Pancreas (tissue), 10 donors: ENCODE measurements around the gene NOTCH3. TPM values are rescaled to one million over a fixed set of nuclear protein-coding genes. Genes with fewer than 3 reads are reported as not detected.

Source experiments
- ATAC-seq, 4 donors: fragments of 200-7000 bp; cut with Tn5 transposase; one replicate each; pipeline versions ENCODE4 v1.8.0 to v1.9.1; 2020; ENCODE audit warnings: mild to moderate bottlenecking in 4 of 4, moderate library complexity in 4 of 4
- DNase-seq, 6 donors: peaks; one replicate each; pipeline ENCODE4 v3.0.0-alpha.2; 2020
- FAIRE-seq: peaks from 2 replicates; lab custom pipeline; 2012; peaks lifted over from hg19 to GRCh38; lab: Jason Lieb, UNC
- H3K27ac ChIP-seq, 4 donors: fragments of 200-600 bp; sonication (generic); 1 replicate in 3 of 4; 2 replicates in 1 of 4; pipeline versions ENCODE4 v1.5.0 to v1.8.0; 2020
- H3K27me3 ChIP-seq, 4 donors: fragments of 200-600 bp; one replicate each; pipeline ENCODE4 v1.8.0; 2021
- H3K36me3 ChIP-seq, 3 donors: fragments of 200-600 bp; sonication (generic) in 1 of 3; one replicate each; pipeline versions ENCODE4 v1.5.0 to v1.8.0; 2020 to 2021
- H3K4me1 ChIP-seq, 3 donors: fragments of 200-600 bp; one replicate each; pipeline ENCODE4 v1.8.0; 2021
- H3K4me3 ChIP-seq, 4 donors: fragments of 200-600 bp; sonication (generic) in 2 of 4; one replicate each; pipeline versions ENCODE4 v1.5.0 to v1.8.0; 2020 to 2021
- H3K9me3 ChIP-seq, 4 donors: fragments of 200-600 bp; one replicate each; pipeline ENCODE4 v1.8.0; 2021
- WGBS, 2 donors: extraction: QIAGEN DNeasy Blood & Tissue Kit; methylation state at CpG; one replicate each; pipeline ENCODE4 v1.1.7; 2013; 5-methylcytosine and 5-hydroxymethylcytosine counted together
- intact Hi-C, 3 donors: fragments of 100-400 bp; cut with DNase I; formaldehyde crosslinking; loops; one replicate each; pipeline versions ENCODE4 v1.11.1 to v1.14.2; 2022
- polyA plus RNA-seq, 2 donors: library from polyadenylated mRNA; stranded (reverse); fragments of 200-250 nt; gene quantifications; one replicate each; pipeline ENCODE4 v1.2.3, GENCODE V29; 2013
- total RNA-seq, 6 donors: library from RNA; stranded (reverse); fragmentation: NEBNext Ultra II Directional in 4 of 6; extraction: Animal tissue kit (Norgen Biotek cat#: 25700) in 4 of 6; gene quantifications; one replicate each; pipeline versions ENCODE4 v1.2.1 to v1.2.4, GENCODE V29; 2021 to 2023
- TF ChIP-seq, protein P1 (sequence below), 4 donors: fragments of 200-600 bp; sonication (generic) in 3 of 4; IDR thresholded peaks; one replicate each; pipeline versions ENCODE4 v1.5.0 to v1.8.0; 2021; ENCODE audit warnings: antibody characterized with exemption in 4 of 4
- donor health status: healthy with polysubstance abuse.
- donor health status: DM: no; HTN: no; CAD: no; lungs with moderate emphysema.
- donor health status: DM: no; HTN: no; CAD: no.
- donor health status: control.
- donor health status: control.
- donor health status: Bipolar disorder and iron deficiency.
- donor health status: DM: yes; HTN: yes; CAD: no.
- donor health status: DM: no; HTN: no; CAD: no.
- donor health status: DM: no; HTN: no; CAD: no.
- donor health status: DM: yes; HTN: yes; CAD: no.

NOTCH3 gene
- total and polyA plus RNA-seq, 8 donors = 7.3 to 29.4 (median 11.6) TPM

DNA sequence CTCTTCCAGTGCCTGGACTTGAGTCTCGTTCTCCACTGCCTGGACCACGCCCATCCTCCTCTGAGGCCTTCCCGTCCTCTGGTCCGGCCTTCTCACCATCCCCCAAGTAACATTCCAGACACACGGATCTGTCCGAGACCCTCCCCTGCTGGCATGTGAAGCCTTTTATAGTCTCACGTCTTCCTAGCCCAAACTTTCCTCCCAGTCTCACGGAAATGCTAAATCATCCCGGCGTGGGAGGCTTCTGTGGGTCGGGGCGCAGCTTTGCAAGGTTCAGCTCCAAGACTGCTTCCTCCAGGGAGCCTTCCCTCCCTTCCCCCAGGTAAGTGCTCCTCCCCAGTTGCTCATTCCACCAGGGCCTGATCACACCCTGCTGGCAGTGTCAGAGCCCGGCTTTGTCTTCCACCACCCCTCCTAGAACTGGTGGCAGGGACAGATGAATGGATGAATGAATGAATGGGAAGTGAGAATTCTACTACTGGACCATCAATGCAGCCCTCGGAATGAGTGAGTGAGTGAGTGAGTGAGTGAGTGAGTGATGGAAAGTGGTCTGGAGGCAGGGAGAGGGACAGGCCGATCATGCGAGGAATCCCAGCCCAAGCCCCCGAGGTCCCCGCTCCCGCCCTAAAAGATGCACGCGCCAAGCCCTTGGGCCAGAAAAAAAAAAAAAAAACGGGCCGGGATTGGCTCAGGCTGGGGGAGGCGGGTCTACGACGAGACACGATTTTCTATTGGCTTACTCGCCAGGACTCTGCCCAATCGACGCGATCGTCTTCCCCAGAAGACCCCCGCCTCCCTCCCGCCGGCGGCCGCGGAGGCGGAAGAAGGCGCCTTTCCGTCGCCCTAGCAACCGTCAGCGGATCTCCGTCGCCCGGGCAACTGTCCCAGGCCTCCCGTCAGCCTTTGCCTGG lies 22.2 kb upstream of the NOTCH3 start:
- ATAC-seq (peak; percentile 92 to 97 (median 96)), FAIRE-seq (no peak), DNase-seq (peak; percentile 85 to 90 (median 87))
- Histone ChIP-seq H3K27me3 (no peaks in the 10 kb centered on the region), H3K27ac (no peak overlapping the region), H3K9me3 (no peaks in the 10 kb centered on the region), H3K4me1 (no peaks in the 10 kb centered on the region), H3K36me3 (no peaks in the 10 kb centered on the region), H3K4me3 (peak overlapping the region; percentile 8 to 50 (median 40))
- TF ChIP-seq, protein P1, sequence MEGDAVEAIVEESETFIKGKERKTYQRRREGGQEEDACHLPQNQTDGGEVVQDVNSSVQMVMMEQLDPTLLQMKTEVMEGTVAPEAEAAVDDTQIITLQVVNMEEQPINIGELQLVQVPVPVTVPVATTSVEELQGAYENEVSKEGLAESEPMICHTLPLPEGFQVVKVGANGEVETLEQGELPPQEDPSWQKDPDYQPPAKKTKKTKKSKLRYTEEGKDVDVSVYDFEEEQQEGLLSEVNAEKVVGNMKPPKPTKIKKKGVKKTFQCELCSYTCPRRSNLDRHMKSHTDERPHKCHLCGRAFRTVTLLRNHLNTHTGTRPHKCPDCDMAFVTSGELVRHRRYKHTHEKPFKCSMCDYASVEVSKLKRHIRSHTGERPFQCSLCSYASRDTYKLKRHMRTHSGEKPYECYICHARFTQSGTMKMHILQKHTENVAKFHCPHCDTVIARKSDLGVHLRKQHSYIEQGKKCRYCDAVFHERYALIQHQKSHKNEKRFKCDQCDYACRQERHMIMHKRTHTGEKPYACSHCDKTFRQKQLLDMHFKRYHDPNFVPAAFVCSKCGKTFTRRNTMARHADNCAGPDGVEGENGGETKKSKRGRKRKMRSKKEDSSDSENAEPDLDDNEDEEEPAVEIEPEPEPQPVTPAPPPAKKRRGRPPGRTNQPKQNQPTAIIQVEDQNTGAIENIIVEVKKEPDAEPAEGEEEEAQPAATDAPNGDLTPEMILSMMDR (IDR thresholded peaks at IDR 0.05) = no peak
- intact Hi-C loops = no loop called here
- WGBS, 2 donors = 3 to 4% methylated on average over 38 to 48 of the region's 48 CpGs

DNA sequence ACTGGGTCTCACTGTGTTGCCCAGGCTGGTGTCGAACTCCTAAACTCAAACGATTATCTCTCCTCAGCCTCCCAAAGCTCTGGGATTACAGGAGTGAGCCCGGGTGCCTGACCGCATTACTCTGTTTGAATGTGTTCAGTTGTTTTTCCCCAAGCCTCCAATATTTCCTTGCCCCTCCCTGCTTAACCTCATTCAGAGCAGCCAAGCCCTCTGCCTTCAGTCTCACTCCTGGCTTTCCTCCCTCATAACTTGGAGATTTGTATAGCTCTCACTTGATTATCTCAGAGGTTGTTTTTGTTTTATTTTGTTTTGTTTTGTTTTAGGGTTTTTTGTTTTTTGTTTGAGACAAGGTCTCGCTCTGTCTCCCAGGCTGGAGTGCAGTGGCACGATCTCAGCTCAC lies 20.0 kb upstream of the NOTCH3 start:
- TF ChIP-seq, protein P1 (IDR thresholded peaks at IDR 0.05) = no peak

DNA sequence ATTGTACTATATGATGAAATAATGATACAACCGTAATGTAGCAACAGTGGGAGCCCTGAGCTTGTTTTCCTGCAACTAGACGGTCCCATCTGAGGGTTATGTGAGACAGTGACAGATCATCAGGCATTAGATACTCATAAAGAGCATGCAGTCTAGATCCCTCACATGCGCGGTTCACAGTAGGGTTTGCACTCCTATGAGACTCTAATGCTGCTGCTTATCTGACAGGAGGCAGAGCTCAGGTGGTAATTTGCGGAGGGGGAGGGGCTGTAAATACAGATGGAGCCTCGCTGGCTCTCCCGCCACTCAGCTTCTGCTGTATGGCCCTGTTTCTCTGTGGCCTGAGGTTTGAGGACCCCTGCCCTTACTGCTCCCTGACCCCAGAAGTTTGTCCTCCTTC lies 17.7 kb upstream of the NOTCH3 start:
- H3K9me3 ChIP-seq = no peaks in the 10 kb centered on the region
- no peak overlapping the region for H3K27ac ChIP-seq
- intact Hi-C loops = no loop called here
- H3K4me3 ChIP-seq = no peak overlapping the region
- no peaks in the 10 kb centered on the region for H3K27me3 ChIP-seq
- no peaks in the 10 kb centered on the region for H3K4me1 ChIP-seq
- 53% methylated on average over 7 of the region's 7 CpGs for WGBS, 2 donors
- TF ChIP-seq, protein P1 (IDR thresholded peaks at IDR 0.05) = no peak
- ATAC-seq = no peak
- H3K36me3 ChIP-seq = no peaks in the 10 kb centered on the region
- no peak for DNase-seq
- FAIRE-seq = no peak

More for the DNA sequence above, 20.0 kb upstream of the NOTCH3 start:
- H3K9me3 ChIP-seq = no peaks in the 10 kb centered on the region
- no peak for DNase-seq
- H3K27me3 ChIP-seq = no peaks in the 10 kb centered on the region
- no peaks in the 10 kb centered on the region for H3K36me3 ChIP-seq
- intact Hi-C loops = no loop called here
- 61 to 74% methylated on average over 6 of the region's 6 CpGs for WGBS, 2 donors
- ATAC-seq = no peak
- FAIRE-seq = no peak
- H3K27ac ChIP-seq = no peak overlapping the region
- no peaks in the 10 kb centered on the region for H3K4me1 ChIP-seq
- H3K4me3 ChIP-seq = no peak overlapping the region

DNA sequence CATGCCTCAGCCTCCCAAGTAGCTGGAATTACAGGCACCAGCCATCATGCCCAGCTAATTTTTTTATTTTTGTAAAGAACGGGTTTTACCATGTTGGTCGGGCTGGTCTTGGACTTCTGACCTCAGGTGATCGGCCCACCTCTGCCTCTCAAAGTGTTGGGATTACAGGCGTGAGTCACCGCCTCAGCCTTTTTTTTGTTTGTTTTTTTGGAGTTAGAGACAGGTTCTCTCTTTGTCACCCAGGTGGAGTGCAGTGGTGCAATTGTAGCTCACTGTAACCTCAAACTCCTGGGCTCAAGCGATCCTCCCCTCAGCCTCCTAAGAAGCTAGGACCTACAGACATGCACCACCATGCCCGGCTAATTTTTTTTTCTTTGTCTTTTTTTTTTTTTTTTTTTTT lies 15.6 kb upstream of the NOTCH3 start:
- ATAC-seq = no peak
- 71 to 82% methylated on average over 7 of the region's 7 CpGs for WGBS, 2 donors

More for the DNA sequence above, 15.6 kb upstream of the NOTCH3 start:
- Histone ChIP-seq H3K4me1 (no peaks in the 10 kb centered on the region), H3K27me3 (no peaks in the 10 kb centered on the region), H3K27ac (no peak overlapping the region), H3K9me3 (no peaks in the 10 kb centered on the region), H3K36me3 (no peaks in the 10 kb centered on the region), H3K4me3 (no peak overlapping the region)
- DNase-seq (no peak), FAIRE-seq (no peak)
- TF ChIP-seq, protein P1 (IDR thresholded peaks at IDR 0.05) = no peak
- intact Hi-C loops = no loop called here
